GOT3 (cell line): ENCODE results near the gene FHIT.
"Not testable (repeated sequence)": the region's sequence is repeated elsewhere in the genome, so short reads cannot be mapped to it uniquely, and the experiment has no call there.

Experiments used
- DNase-seq: peaks from one replicate; lab custom pipeline; 2025; ENCODE audit warnings: mixed read lengths; lab: John Stamatoyannopoulos, UW

Gene FHIT

GRCh38 chr3:59829527-59829926 lies 1421.7 kb downstream of the FHIT start:
- no peak for DNase-seq

GRCh38 chr3:59824876-59825275 lies 1426.4 kb downstream of the FHIT start:
- no peak for DNase-seq

- no peak for DNase-seq
These were observed 1430.0 kb downstream of the FHIT start for GRCh38 chr3:59821274-59821673.

DNA sequence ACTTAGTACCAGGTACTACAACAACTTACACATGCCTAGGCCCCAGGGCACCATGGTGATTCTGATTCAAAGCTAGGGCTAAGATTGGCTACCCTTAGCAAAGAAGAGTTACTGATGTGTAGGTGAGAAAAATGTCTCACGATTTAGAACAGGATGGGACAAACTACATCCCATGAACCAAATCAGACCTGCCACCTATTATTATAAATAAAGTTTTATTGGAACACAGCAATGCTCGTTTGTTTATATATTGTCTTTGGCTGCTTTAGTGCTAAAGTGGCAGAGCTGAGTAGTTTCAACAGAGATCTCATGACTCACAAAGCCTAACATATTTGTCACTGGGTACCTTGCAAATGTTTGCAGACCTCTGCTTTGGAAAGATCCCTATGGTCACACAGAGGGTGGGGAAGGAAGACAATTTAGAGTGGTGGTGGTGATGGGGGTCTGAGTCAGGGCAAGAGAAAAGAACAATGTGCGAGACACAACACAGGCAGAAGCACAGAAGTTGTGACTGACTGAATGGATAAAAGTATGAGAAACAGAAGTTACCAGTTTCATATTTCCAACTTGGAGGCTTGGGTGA lies 1430.8 kb downstream of the FHIT start:
- no peak for DNase-seq

- no peak for DNase-seq
These were observed 1432.3 kb downstream of the FHIT start for GRCh38 chr3:59818919-59819300.

GRCh38 chr3:59818033-59818918 lies 1433.0 kb downstream of the FHIT start:
- DNase-seq, result peak; percentile 47

- no peak for DNase-seq
These were observed 1433.7 kb downstream of the FHIT start for GRCh38 chr3:59817511-59817910.

GRCh38 chr3:59816312-59816711 lies 1434.9 kb downstream of the FHIT start:
- DNase-seq, result no peak

DNA sequence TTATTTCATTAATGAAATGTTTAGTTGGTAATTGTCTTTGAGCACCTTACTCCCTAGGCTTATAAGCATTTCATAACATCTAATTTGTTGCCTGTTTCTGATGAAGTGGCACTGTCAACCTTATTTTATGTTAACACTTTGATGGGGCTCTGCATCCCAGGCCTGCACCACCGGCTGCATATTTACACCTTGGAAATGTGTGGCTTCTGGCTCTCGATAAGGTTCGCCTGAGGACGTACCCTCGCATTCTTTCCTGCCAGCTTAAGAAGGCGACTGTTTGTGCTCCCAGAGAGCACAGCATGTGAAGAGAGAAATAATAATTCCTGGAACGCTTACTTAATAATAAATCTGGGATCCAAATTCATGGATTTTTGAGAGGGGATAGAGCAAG lies 1438.1 kb downstream of the FHIT start:
- DNase-seq, result no peak

DNA sequence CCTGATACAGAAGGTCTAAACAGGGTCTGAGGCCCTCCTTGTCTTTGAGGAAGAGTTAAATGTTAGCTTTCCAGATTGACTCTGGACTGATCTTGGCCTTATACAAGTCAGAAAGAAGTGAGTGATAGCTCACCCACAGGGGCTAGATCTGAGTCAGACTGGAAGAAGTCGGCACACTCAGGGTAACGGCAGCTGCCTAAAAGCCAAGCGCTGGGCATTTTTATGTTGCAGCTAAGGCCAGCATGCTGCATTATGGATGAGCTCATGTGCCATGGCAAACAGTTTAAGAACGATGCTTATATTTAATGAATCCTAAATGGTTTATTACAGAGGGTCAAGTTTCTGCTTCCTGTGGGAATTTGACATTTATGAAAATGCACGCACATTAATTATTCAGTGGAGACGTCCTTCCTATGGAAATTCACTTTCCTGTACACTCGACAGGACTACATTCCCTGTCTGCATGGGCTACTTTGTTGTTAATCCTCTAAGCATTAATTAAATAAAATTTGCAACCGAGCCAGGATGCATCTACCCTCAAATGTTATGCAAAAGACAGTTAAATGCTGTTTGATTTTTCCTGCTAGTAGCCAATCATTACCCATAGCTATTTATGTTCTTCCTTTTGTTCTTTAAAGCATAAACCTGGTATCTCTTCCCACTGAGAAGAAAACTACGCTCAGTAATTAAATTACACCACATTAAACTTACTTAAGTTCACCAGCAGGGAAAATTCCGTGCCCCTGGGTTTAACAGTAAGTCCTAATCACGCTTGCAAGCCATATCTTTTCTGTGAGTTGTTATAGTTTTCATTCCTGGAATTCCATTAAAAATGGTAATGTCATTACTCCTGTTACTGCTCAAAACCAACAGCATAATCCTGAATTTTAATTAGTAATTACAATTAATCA lies 1438.8 kb downstream of the FHIT start:
- DNase-seq, result no peak

DNA sequence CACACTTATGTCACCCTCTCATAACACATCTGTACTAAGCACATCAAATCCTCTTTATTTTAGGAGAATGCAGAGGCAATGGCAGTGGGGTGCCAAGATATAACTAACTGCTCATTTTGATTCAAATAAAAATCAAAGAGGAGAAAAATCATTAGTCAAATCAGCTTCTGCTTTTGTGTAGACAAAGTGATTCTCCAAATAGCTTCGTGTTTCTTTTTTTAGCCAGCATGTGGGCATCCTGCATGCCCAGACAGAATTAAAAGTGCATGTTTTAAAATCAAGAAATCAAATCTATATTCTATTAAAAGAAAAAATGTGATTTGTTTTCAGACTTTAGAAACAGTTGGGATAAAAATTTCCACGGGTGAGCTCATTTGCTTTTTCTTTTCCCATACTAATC lies 1440.1 kb downstream of the FHIT start:
- no peak for DNase-seq

GRCh38 chr3:59810606-59811005 lies 1440.6 kb downstream of the FHIT start:
- no peak for DNase-seq

DNA sequence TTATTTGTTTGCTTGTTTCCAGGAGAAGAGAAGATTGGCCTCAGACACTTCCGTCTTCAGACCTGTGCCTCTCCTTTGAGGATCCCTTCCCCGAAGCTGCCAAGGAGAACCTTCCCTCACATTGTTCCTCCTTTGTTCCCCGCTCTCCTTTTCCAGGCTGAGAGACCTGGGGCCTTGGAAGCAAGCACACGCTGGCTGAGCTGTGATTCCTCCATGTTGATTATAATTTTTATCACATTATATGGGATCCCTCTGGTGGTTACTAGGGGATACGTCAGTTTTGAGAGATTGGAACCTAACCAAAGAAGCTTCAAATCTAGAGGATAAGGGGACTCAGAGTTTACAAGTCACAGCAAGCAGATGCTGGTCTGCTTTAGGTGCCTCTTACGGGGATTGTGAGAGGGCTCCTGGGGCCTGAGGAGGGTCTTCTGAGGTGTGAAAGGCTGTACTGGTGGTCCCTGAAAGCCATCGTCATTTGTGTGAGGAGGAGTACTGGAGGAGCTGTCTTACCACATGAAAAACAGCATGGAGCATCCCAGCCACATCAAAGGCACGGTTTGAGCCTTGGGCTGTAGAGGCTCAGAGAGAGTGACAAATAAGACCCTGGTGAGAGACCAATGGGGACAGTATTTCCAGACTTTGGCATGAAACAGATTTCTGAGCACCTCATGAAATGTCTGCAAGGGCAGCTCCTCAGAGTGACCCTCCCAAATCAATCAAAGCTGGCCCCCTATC lies 1441.4 kb downstream of the FHIT start:
- DNase-seq, result no peak

DNA sequence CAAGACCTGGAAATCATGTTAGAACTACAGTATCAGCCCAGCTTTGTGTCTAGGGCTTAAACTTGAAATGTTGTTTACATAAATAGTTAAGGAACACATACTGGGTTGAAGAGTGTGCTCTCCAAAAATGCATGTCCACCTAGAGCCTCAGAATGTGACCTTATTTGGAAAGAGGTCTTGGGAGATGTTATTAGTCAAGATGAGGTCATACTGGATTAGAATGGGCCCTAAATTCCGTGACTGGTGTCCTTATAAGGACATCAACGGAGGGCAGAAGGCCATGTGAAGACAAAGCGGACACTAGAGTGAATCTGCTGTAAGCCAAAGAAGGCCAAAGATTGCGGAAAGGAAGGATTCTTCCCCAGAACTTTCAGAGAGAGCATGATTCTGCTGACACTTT lies 1442.2 kb downstream of the FHIT start:
- DNase-seq, result no peak

DNA sequence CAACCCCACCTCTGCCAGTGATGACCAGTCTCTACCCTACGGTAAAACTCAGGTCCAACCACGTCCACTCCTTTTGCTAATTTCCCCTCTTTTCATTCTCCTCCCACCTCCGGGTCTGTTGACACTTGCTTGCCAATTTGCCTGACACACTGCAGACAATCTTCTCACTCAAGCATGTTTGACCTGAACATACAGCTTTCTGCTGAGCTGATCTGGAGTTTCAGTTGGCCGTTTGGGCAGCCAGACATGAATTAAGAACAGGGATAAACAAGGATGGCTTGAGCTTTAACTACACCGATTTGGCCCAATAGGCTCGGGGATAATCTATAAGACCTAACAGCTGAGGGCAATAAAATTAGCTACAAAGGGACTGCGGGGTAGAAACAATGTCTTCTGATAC lies 1442.8 kb downstream of the FHIT start:
- no peak for DNase-seq

DNA sequence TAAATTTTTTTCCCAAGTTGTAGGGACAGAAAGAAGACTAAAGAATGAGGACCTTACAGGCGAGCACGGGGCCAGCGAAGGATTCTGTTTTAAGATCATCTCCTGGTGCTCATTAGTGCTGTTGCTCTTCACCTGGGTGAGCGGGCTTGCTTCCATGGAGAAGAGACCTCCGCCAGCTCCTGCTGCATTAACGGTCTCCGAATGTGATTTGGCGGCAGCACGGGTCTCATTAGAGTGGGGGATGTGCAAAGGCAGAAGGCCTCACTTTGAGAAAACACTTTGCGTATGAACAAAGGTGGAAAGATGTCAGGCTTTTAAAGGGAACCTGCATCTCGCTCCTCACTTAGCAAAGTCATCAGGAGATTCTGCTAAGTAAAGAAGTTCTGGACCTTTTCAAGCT lies 1448.0 kb downstream of the FHIT start:
- no peak for DNase-seq

- DNase-seq, result not testable (repeated sequence)
These were observed 1448.8 kb downstream of the FHIT start for GRCh38 chr3:59802453-59802852.

GRCh38 chr3:59802045-59802444 lies 1449.2 kb downstream of the FHIT start:
- no peak for DNase-seq

GRCh38 chr3:59800481-59800880 lies 1450.8 kb downstream of the FHIT start:
- DNase-seq, result no peak

DNA sequence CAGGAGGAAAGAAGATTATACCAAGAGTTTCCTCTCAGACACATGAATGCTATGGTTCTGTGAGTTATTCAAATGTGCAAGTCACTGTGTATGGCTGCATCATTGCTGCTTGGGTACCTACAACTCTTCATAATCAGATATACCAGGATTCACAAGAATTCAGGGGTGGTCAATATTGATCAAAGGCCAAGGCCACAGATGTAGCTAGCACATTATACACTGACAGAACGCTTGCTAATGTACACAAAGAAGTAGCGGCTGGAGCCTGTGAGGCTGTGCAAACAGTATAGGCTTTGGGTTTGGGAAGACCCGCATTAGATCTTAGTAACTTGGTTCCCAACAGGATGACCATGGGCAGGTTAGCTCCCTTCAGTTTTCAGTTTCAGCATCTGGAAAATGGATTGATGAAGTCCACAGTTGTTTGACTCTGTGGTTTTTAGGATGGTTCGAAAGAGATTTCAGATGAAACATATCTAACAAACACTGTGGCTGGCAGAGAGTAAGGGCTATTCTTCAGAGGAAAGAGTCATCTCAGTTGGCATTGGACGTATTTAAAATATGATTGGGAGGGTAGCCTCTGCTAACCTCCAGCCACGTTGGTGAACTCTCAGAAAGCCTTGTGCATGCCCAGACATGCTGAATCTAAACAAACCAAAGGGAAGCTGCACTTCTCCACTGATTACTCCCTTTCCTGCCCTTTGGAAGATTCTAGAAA lies 1452.7 kb downstream of the FHIT start:
- DNase-seq, result no peak

GRCh38 chr3:59797533-59797932 lies 1453.7 kb downstream of the FHIT start:
- DNase-seq, result no peak
